LoVo (cell line): ENCODE measurements around the gene OCIAD1.
A peak's percentile ranks its signal among the peaks of the same experiment; 100 is the strongest.
"Not testable (repeated sequence)": the region's sequence is repeated elsewhere in the genome, so short reads cannot be mapped to it uniquely, and the experiment has no call there.

ENCODE experiments used
- DNase-seq: peaks from one replicate; pipeline ENCODE4 v3.0.0-alpha.2; 2016; ENCODE audit warnings: low spot score

Gene OCIAD1

GRCh38 chr4:48816971-48817370 is 13.9 kb upstream of the OCIAD1 start:
- DNase-seq, result no peak

GRCh38 chr4:48821431-48821830 is 9.5 kb upstream of the OCIAD1 start:
- not testable (repeated sequence) for DNase-seq

GRCh38 chr4:48827622-48828021 is 3.3 kb upstream of the OCIAD1 start:
- DNase-seq, result no peak

GRCh38 chr4:48831532-48832030 is 693 bp downstream of the OCIAD1 start:
- peak; percentile 16 for DNase-seq

- DNase-seq, result no peak
Measured at GRCh38 chr4:48832571-48832970, 1.7 kb downstream of the OCIAD1 start.

- no peak for DNase-seq
Measured at GRCh38 chr4:48836658-48837057, 5.8 kb downstream of the OCIAD1 start.

GRCh38 chr4:48841045-48841827 is 10.3 kb downstream of the OCIAD1 start:
- no peak for DNase-seq

GRCh38 chr4:48844843-48845242 is 14.0 kb downstream of the OCIAD1 start:
- DNase-seq, result no peak

GRCh38 chr4:48848799-48849198 is 17.9 kb downstream of the OCIAD1 start:
- not testable (repeated sequence) for DNase-seq

GRCh38 chr4:48851651-48852050 is 20.8 kb downstream of the OCIAD1 start:
- no peak for DNase-seq

GRCh38 chr4:48853604-48854394 is 22.9 kb downstream of the OCIAD1 start:
- DNase-seq, result no peak

GRCh38 chr4:48854395-48854683 is 23.5 kb downstream of the OCIAD1 start:
- DNase-seq, result no peak

- no peak for DNase-seq
Measured at GRCh38 chr4:48854982-48855381, 24.1 kb downstream of the OCIAD1 start.

- DNase-seq, result no peak
Measured at GRCh38 chr4:48858130-48858529, 27.2 kb downstream of the OCIAD1 start.

- DNase-seq, result no peak
Measured at GRCh38 chr4:48862038-48862437, 31.1 kb downstream of the OCIAD1 start.

- DNase-seq, result no peak
Measured at GRCh38 chr4:48862661-48863060, 31.8 kb downstream of the OCIAD1 start.

GRCh38 chr4:48863728-48864127 is 32.8 kb downstream of the OCIAD1 start:
- DNase-seq, result no peak

GRCh38 chr4:48864696-48865095 is 33.8 kb downstream of the OCIAD1 start:
- not testable (repeated sequence) for DNase-seq

- DNase-seq, result no peak
Measured at GRCh38 chr4:48877827-48878535, 47.1 kb downstream of the OCIAD1 start.

GRCh38 chr4:48879561-48880442 is 48.9 kb downstream of the OCIAD1 start:
- DNase-seq, result no peak

- not testable (repeated sequence) for DNase-seq
Measured at GRCh38 chr4:48881646-48882045, 50.8 kb downstream of the OCIAD1 start.

- DNase-seq, result not testable (repeated sequence)
Measured at GRCh38 chr4:48889750-48890149, 58.9 kb downstream of the OCIAD1 start.
